Measurements from ENCODE around the gene BEND2.
"Not testable (repeated sequence)": the region's sequence is repeated elsewhere in the genome, so short reads cannot be mapped to it uniquely, and the experiment has no call there.

BEND2 gene

GRCh38 chrX:18220786-18221185 lies at the start of gene BEND2:
BEND2 (minus strand) TSS chrX:18220886; CDS start chrX:18220750, 136 bp downstream.
- POLR2A ChIA-PET, result no interaction called here
- CTCF ChIA-PET, result no interaction called here
- no peak for DNase-seq (ENCODE audit: extremely low spot score)
- no peak for TF ChIP-seq SUZ12 (IDR thresholded peaks at IDR 0.05)

- TF ChIP-seq FOXA1 (IDR thresholded peaks at IDR 0.05), result no peak
- TF ChIP-seq HDGF (IDR thresholded peaks at IDR 0.05; ENCODE audit: borderline replicate concordance), result no peak
- TF ChIP-seq ARNT (IDR thresholded peaks at IDR 0.05), result no peak
- TF ChIP-seq LEF1 (IDR thresholded peaks at IDR 0.05; ENCODE audit: borderline replicate concordance), result no peak
- TF ChIP-seq L3MBTL2 (conservative IDR thresholded peaks at IDR 0.05), result no peak
- ChIA-PET CTCF (no interaction called here), POLR2A (no interaction called here)
Observed at GRCh38 chrX:18255059-18255458, 34.4 kb upstream of the BEND2 start.

DNA sequence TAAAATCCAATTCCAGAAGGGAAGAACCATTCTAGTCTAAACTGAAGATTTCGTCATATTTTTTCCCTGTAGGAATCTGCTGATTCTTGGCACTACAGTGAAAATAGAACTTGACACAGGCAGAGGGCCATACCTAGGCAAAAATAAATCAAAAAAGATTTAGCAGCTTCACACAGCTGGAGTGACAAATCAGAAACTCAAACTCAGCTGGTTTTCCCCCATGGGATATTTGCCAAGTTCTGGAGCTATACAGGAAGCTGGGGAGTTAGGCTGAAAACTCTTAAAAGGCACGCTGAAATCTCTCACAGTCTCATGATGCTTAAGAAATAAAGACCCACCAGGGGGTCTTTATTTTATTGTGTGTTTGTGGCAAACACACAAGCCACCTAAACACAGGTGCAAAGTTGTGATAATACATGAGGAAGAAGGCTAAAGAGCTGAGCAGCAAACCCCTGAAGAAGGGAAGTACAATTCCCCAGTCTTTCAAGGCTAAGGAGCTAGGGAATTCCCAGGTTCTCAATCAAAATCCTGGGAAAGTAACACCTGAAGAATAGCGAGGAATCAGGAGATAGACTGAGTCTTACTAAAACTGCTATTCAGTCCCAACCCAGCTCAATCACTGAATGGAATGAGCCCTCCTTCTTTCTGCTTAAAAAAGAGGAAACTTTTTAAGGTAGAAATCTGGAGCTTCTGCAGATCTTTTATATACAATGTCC lies 32.1 kb upstream of the BEND2 start:
- DNase-seq (ENCODE audit: extremely low spot score), result no peak
- ChIA-PET CTCF (no interaction called here), POLR2A (no interaction called here)
- TF ChIP-seq SP1 (IDR thresholded peaks at IDR 0.05), result no peak
- no peak for TF ChIP-seq L3MBTL2 (conservative IDR thresholded peaks at IDR 0.05)

More at GRCh38 chrX:18255059-18255458, 34.4 kb upstream of the BEND2 start:
- no peak for DNase-seq (ENCODE audit: extremely low spot score)

GRCh38 chrX:18229646-18230045 lies 9.0 kb upstream of the BEND2 start:
- CTCF ChIA-PET; DNase-seq (ENCODE audit: extremely low spot score); POLR2A ChIA-PET: not testable (repeated sequence)

DNA sequence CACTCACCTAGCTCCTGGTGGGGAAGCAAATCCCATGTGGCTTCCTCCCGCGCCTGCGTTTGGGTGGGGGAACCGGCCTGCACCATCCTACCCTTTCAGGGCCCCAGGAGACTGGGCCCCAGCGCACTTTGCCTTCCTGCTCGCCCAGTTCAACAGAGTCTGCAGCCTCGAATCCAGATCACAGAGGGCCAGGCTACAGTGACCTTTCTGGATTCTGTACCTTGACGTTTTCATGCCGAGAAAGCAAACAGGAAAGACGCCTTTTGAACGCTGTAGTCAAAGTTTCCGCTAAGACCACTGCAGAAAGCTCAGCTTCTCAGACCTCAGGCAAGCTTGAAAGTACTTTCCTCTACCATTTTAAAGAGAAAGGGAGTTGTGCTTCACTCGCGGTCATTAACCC lies 7.4 kb upstream of the BEND2 start:
- CTCF ChIA-PET, result no interaction called here
- DNase-seq (ENCODE audit: extremely low spot score), result no peak
- TF ChIP-seq ELF4 (IDR thresholded peaks at IDR 0.05) (no peak), BHLHE40 (IDR thresholded peaks at IDR 0.05; ENCODE audit: borderline replicate concordance) (no peak), SUZ12 (IDR thresholded peaks at IDR 0.05) (no peak), HDGF (IDR thresholded peaks at IDR 0.05; ENCODE audit: borderline replicate concordance) (no peak), LEF1 (IDR thresholded peaks at IDR 0.05; ENCODE audit: borderline replicate concordance) (no peak), FOXM1 (IDR thresholded peaks at IDR 0.05; ENCODE audit: borderline replicate concordance) (no peak), ZNF384 (IDR thresholded peaks at IDR 0.05) (no peak), L3MBTL2 (conservative IDR thresholded peaks at IDR 0.05) (no peak), PKNOX1 (IDR thresholded peaks at IDR 0.05) (no peak), SP1 (IDR thresholded peaks at IDR 0.05) (no peak), TARDBP (IDR thresholded peaks at IDR 0.05) (no peak), CTBP1 (IDR thresholded peaks at IDR 0.05; ENCODE audit: borderline replicate concordance) (no peak), ARNT (IDR thresholded peaks at IDR 0.05) (no peak), FOXA1 (IDR thresholded peaks at IDR 0.05) (no peak), FOXK2 (IDR thresholded peaks at IDR 0.05) (no peak), NFRKB (IDR thresholded peaks at IDR 0.05) (no peak)
- POLR2A ChIA-PET, result no interaction called here

DNA sequence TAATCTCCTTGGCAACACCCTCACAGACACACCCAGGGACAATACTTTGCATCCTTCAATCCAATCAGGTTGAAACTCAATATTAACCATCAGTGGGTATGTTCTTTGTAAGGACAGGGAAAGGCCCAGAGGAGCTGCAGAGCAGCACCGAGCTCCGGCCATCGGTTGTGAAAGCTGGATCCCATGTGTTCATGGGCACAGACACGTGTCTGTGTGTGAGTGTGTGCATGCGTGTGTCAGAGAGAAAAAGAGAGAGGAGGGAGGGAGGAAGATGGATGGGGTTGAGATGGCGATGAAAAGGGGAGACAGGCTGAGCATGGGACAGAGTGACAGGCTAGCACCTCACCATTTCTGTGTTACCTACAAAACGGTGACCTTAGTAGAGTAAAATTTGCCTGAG lies 6.8 kb upstream of the BEND2 start:
- TF ChIP-seq FOXA1 (IDR thresholded peaks at IDR 0.05), result no peak
- TF ChIP-seq PKNOX1 (IDR thresholded peaks at IDR 0.05), result no peak
- no peak for TF ChIP-seq SUZ12 (IDR thresholded peaks at IDR 0.05)
- no peak for TF ChIP-seq BHLHE40 (IDR thresholded peaks at IDR 0.05; ENCODE audit: borderline replicate concordance)
- no peak for TF ChIP-seq SP1 (IDR thresholded peaks at IDR 0.05)
- TF ChIP-seq ELF4 (IDR thresholded peaks at IDR 0.05), result no peak
- ChIA-PET CTCF (no interaction called here), POLR2A (no interaction called here)
- no peak for DNase-seq (ENCODE audit: extremely low spot score)

- TF ChIP-seq FOXA1 (IDR thresholded peaks at IDR 0.05) (no peak), ZNF384 (IDR thresholded peaks at IDR 0.05) (no peak), FOXM1 (IDR thresholded peaks at IDR 0.05; ENCODE audit: borderline replicate concordance) (no peak), BHLHE40 (IDR thresholded peaks at IDR 0.05; ENCODE audit: borderline replicate concordance) (no peak), SUZ12 (IDR thresholded peaks at IDR 0.05) (no peak), ELF4 (IDR thresholded peaks at IDR 0.05) (no peak), PKNOX1 (IDR thresholded peaks at IDR 0.05) (no peak), LEF1 (IDR thresholded peaks at IDR 0.05; ENCODE audit: borderline replicate concordance) (no peak)
- ChIA-PET POLR2A (no interaction called here), CTCF (interaction anchor here (2.4 kb wide), 1 partner anchor 265 kb away, joined by 13 read pairs; no protein-coding TSS in a partner anchor)
- no peak for DNase-seq (ENCODE audit: extremely low spot score)
Observed at GRCh38 chrX:18210470-18210869, 10.2 kb downstream of the BEND2 start.

- no peak for TF ChIP-seq ELF4 (IDR thresholded peaks at IDR 0.05)
- TF ChIP-seq FOXM1 (IDR thresholded peaks at IDR 0.05; ENCODE audit: borderline replicate concordance), result no peak
- TF ChIP-seq ZNF384 (IDR thresholded peaks at IDR 0.05), result no peak
- TF ChIP-seq LEF1 (IDR thresholded peaks at IDR 0.05; ENCODE audit: borderline replicate concordance), result no peak
- CTCF ChIA-PET, result interaction anchor here (0.6 kb wide), 2 partner anchors 26 to 418 kb away, joined by 3 to 4 read pairs; no protein-coding TSS in a partner anchor
- POLR2A ChIA-PET, result no interaction called here
- DNase-seq (ENCODE audit: extremely low spot score), result no peak
Observed at GRCh38 chrX:18206657-18207056, 14.0 kb downstream of the BEND2 start.
